CD4-positive, CD25-positive, alpha-beta regulatory T cell (primary cell): ENCODE measurements around the gene SLC4A7. TPM values are rescaled to one million over a fixed set of nuclear protein-coding genes. Genes with fewer than 3 reads are reported as not detected.
"Not testable (repeated sequence)": the region's sequence is repeated elsewhere in the genome, so short reads cannot be mapped to it uniquely, and the experiment has no call there.

ENCODE experiments used
- ATAC-seq, 2 donors: fragments of 150-1000 bp; cut with Tn5 transposase; one replicate each; pipeline ENCODE4 v1.10.0; 2021; ENCODE audit warnings: low read depth in 2 of 2, moderate number of reproducible peaks in 2 of 2, moderate library complexity in 1 of 2
- DNase-seq, 3 donors: peaks; one replicate each; pipeline versions ENCODE4 v3.0.0 to v3.0.0-alpha.2; 2012 to 2022; ENCODE audit warnings: mixed read lengths in 1 of 3
- H3K27ac ChIP-seq: one replicate; pipeline ENCODE4 v1.7.0; 2013; ENCODE audit warnings: mild to moderate bottlenecking, low read length; ENCODE audit not compliant: insufficient read depth, poor library complexity, severe bottlenecking
- H3K27me3 ChIP-seq: one replicate; pipeline ENCODE4 v1.7.0; 2013; ENCODE audit warnings: low read length; ENCODE audit not compliant: control insufficient read depth, insufficient read depth
- H3K36me3 ChIP-seq: one replicate; pipeline ENCODE4 v1.7.0; 2013; ENCODE audit warnings: mild to moderate bottlenecking, low read length, moderate library complexity; ENCODE audit not compliant: control insufficient read depth, insufficient read depth
- H3K4me1 ChIP-seq: 2 replicates; pipeline ENCODE4 v1.7.0; 2013; ENCODE audit warnings: mild to moderate bottlenecking, low read length; ENCODE audit not compliant: insufficient read depth, control insufficient read depth, poor library complexity, severe bottlenecking
- H3K4me3 ChIP-seq: one replicate; pipeline ENCODE4 v1.7.0; 2013; ENCODE audit warnings: low read depth, mild to moderate bottlenecking, low read length, moderate library complexity
- H3K9me3 ChIP-seq, 2 experiments: 1 replicate in 1 of 2; 2 replicates in 1 of 2; pipeline ENCODE4 v1.7.0; 2013; ENCODE audit warnings: low read length in 2 of 2, mild to moderate bottlenecking in 1 of 2, moderate library complexity in 1 of 2; ENCODE audit not compliant: control insufficient read depth in 2 of 2
- H3K27ac Mint-ChIP-seq, 3 donors: one replicate each; pipeline ENCODE4 v1.8.0; 2020 to 2022; ENCODE audit warnings: mild to moderate bottlenecking in 3 of 3, mixed read lengths in 3 of 3, moderate library complexity in 2 of 3
- H3K27me3 Mint-ChIP-seq: one replicate; pipeline ENCODE4 v1.8.0; 2022; ENCODE audit warnings: mild to moderate bottlenecking, mixed read lengths
- H3K36me3 Mint-ChIP-seq: one replicate; pipeline ENCODE4 v1.8.0; 2020; ENCODE audit warnings: mixed read lengths
- H3K4me1 Mint-ChIP-seq, 4 donors: one replicate each; pipeline ENCODE4 v1.8.0; 2020 to 2022; ENCODE audit warnings: mixed read lengths in 4 of 4, mild to moderate bottlenecking in 1 of 4
- H3K4me3 Mint-ChIP-seq, 4 donors: one replicate each; pipeline ENCODE4 v1.8.0; 2020 to 2022; ENCODE audit warnings: mild to moderate bottlenecking in 4 of 4, mixed read lengths in 4 of 4, moderate library complexity in 3 of 4
- H3K9me3 Mint-ChIP-seq, 7 donors: one replicate each; pipeline ENCODE4 v1.8.0; 2020 to 2022; ENCODE audit warnings: mixed read lengths in 7 of 7, mild to moderate bottlenecking in 3 of 7, moderate library complexity in 2 of 7
- polyA plus RNA-seq, 4 donors: library from polyadenylated mRNA; unstranded; fragments of 300-500 nt; fragmentation: Illumina TruSeq; gene quantifications; one replicate each; pipeline ENCODE4 v1.2.3, GENCODE V29; 2021
- total RNA-seq: library from RNA; stranded (reverse); gene quantifications from one replicate; pipeline ENCODE4 v1.2.3, GENCODE V29; 2022

SLC4A7 gene
- total and polyA plus RNA-seq, 5 donors from 2014 or later = 25.2 to 103 (median 28.7) TPM

- H3K9me3 Mint-ChIP-seq = no peaks in the 10 kb centered on the region
Observed at GRCh38 chr3:27345045-27345444, 139.1 kb downstream of the SLC4A7 start.

GRCh38 chr3:27344192-27344591, 140.0 kb downstream of the SLC4A7 start:
- peaks cover 13% of the 10 kb centered on the region for H3K4me1 ChIP-seq
- H3K27me3 Mint-ChIP-seq = no peaks in the 10 kb centered on the region
- no peak overlapping the region for H3K4me3 ChIP-seq
- no peaks in the 10 kb centered on the region for H3K36me3 Mint-ChIP-seq
- no peak overlapping the region for H3K4me3 Mint-ChIP-seq
- H3K27ac ChIP-seq = no peak overlapping the region
- no peaks in the 10 kb centered on the region for H3K9me3 Mint-ChIP-seq
- peaks cover 12 to 46% (median 17%) of the 10 kb centered on the region in 4 donors for H3K4me1 Mint-ChIP-seq
- ATAC-seq (no peak), DNase-seq (no peak)
- no peaks in the 10 kb centered on the region for H3K27me3 ChIP-seq
- H3K36me3 ChIP-seq = no peaks in the 10 kb centered on the region
- peak overlapping the region in 1 of 3 donors; percentile 9 for H3K27ac Mint-ChIP-seq
- H3K9me3 ChIP-seq = no peaks in the 10 kb centered on the region

More at GRCh38 chr3:27345045-27345444, 139.1 kb downstream of the SLC4A7 start:
- peak overlapping the region in 1 of 3 donors; percentile 67 for H3K27ac Mint-ChIP-seq
- no peaks in the 10 kb centered on the region for H3K27me3 ChIP-seq
- H3K9me3 ChIP-seq = no peaks in the 10 kb centered on the region
- no peaks in the 10 kb centered on the region for H3K36me3 ChIP-seq
- DNase-seq (no peak), ATAC-seq (no peak)
- H3K4me1 Mint-ChIP-seq = peaks cover 12 to 52% (median 26%) of the 10 kb centered on the region in 4 donors
- H3K27me3 Mint-ChIP-seq = no peaks in the 10 kb centered on the region
- no peaks in the 10 kb centered on the region for H3K36me3 Mint-ChIP-seq
- peaks cover 13% of the 10 kb centered on the region for H3K4me1 ChIP-seq
- peak overlapping the region in 1 of 4 donors; percentile 11 for H3K4me3 Mint-ChIP-seq
- H3K4me3 ChIP-seq = no peak overlapping the region
- no peak overlapping the region for H3K27ac ChIP-seq

DNA sequence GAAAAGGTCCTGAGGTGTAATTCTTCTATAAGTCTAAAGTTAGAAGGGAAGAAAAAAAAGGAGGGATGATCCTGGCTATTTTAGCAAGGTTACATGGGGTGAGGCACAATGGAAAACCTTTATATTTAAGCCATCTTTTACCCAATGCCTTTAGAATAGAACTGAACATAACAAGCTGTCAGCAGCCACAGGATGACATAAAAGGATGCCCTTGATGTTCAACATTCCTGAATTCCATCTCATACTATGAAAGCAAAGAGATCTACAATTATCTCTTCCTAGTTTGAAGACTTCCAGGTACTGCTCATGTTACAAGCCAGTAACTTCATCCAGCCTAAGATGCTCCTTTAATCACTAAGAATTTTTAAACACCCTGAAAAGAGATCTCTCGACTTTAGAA, 141.9 kb downstream of the SLC4A7 start:
- H3K36me3 Mint-ChIP-seq = no peaks in the 10 kb centered on the region
- DNase-seq = no peak
- H3K4me3 Mint-ChIP-seq = no peak overlapping the region
- H3K27me3 Mint-ChIP-seq = no peaks in the 10 kb centered on the region
- peaks cover 6 to 35% (median 16%) of the 10 kb centered on the region in 4 donors for H3K4me1 Mint-ChIP-seq
- no peak for ATAC-seq
- H3K27me3 ChIP-seq = no peaks in the 10 kb centered on the region
- H3K27ac Mint-ChIP-seq = peak overlapping the region in 1 of 3 donors; percentile 9
- no peaks in the 10 kb centered on the region for H3K36me3 ChIP-seq
- peaks cover 13% of the 10 kb centered on the region for H3K4me1 ChIP-seq
- H3K9me3 Mint-ChIP-seq = peaks cover 0 to 4% (median 3%) of the 10 kb centered on the region in 7 donors
- H3K4me3 ChIP-seq = no peak overlapping the region
- no peak overlapping the region for H3K27ac ChIP-seq
- no peaks in the 10 kb centered on the region for H3K9me3 ChIP-seq

- Histone ChIP-seq H3K9me3 (no peaks in the 10 kb centered on the region), H3K36me3 (no peaks in the 10 kb centered on the region), H3K27me3 (no peaks in the 10 kb centered on the region), H3K27ac (no peak overlapping the region), H3K4me3 (no peak overlapping the region), H3K4me1 (peaks cover 6% of the 10 kb centered on the region)
- Mint-ChIP-seq H3K9me3 (peaks cover 0 to 7% (median 4%) of the 10 kb centered on the region in 7 donors), H3K4me1 (peaks cover 6 to 25% (median 14%) of the 10 kb centered on the region in 4 donors), H3K27ac (peak overlapping the region in 1 of 3 donors; percentile 56), H3K4me3 (peak overlapping the region in 1 of 4 donors; percentile 42), H3K27me3 (no peaks in the 10 kb centered on the region), H3K36me3 (no peaks in the 10 kb centered on the region)
- DNase-seq (peak in 2 of 3 donors; percentile 38 to 57), ATAC-seq (no peak)
Observed at GRCh38 chr3:27340534-27340933, 143.7 kb downstream of the SLC4A7 start.

DNA sequence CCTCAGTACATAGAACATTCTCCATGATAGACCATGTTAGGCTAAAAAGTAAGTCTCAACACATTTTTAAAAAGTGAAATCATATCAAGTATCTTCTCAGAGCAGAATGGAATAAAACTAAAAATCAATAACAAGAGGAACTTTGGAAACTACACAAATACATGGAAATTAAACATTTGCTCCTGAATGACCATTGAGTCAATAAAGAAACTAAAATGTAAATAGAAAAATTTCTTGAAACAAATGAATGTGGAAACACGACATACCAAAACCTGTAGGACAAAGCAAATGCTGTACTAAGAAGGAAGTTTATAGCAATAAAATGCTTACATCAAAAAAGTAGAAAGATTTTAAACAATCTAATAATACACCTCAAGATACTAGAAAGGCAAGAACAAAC, 148.6 kb downstream of the SLC4A7 start:
- no peaks in the 10 kb centered on the region for H3K27me3 ChIP-seq
- no peaks in the 10 kb centered on the region for H3K4me1 ChIP-seq
- no peak overlapping the region for H3K27ac ChIP-seq
- no peak overlapping the region for H3K27ac Mint-ChIP-seq
- peaks cover 0 to 10% (median 4%) of the 10 kb centered on the region in 7 donors for H3K9me3 Mint-ChIP-seq
- ATAC-seq (no peak), DNase-seq (no peak)
- no peaks in the 10 kb centered on the region for H3K9me3 ChIP-seq
- peaks cover 8% of the 10 kb centered on the region for H3K36me3 Mint-ChIP-seq
- no peaks in the 10 kb centered on the region for H3K36me3 ChIP-seq
- H3K4me3 Mint-ChIP-seq = no peak overlapping the region
- H3K4me1 Mint-ChIP-seq = peaks cover 2 to 7% (median 4%) of the 10 kb centered on the region in 4 donors
- peaks cover 7% of the 10 kb centered on the region for H3K27me3 Mint-ChIP-seq
- no peak overlapping the region for H3K4me3 ChIP-seq

DNA sequence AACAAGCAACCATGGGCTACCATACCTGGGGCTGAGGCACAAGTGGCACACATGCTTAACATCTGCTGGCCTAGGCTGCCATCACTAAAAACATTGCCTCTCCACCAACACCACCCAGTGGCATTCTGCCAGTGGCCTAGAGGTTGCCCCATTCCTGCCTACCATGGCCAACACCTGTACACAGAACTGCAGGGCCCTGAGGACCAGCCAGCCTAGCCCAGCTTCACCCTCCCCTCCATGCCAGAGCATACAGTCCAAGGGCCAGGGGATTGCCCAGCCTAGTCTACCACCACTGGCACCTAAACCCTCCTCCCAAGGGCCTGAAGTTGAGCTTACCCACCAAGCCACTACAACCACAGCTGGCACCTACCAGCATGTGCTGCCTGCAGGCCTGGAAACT, 150.3 kb downstream of the SLC4A7 start:
- Histone ChIP-seq H3K9me3 (no peaks in the 10 kb centered on the region), H3K27ac (no peak overlapping the region), H3K27me3 (no peaks in the 10 kb centered on the region), H3K4me1 (no peaks in the 10 kb centered on the region), H3K4me3 (no peak overlapping the region), H3K36me3 (no peaks in the 10 kb centered on the region)
- ATAC-seq (no peak), DNase-seq (no peak)
- Mint-ChIP-seq H3K27me3 (peaks cover 9% of the 10 kb centered on the region), H3K27ac (peak overlapping the region in 1 of 3 donors; percentile 32), H3K4me1 (no peaks in the 10 kb centered on the region), H3K4me3 (no peak overlapping the region), H3K9me3 (peaks cover 0 to 10% (median 5%) of the 10 kb centered on the region in 7 donors), H3K36me3 (peaks cover 11% of the 10 kb centered on the region)

GRCh38 chr3:27328982-27329762, 155.0 kb downstream of the SLC4A7 start:
- not testable (repeated sequence) for DNase-seq, H3K27ac Mint-ChIP-seq, H3K4me3 Mint-ChIP-seq, ATAC-seq, H3K27ac ChIP-seq, H3K4me1 ChIP-seq, H3K9me3 ChIP-seq, H3K36me3 ChIP-seq, H3K27me3 Mint-ChIP-seq, H3K4me1 Mint-ChIP-seq, H3K4me3 ChIP-seq, H3K27me3 ChIP-seq, H3K9me3 Mint-ChIP-seq
- peaks cover 17% of the 10 kb centered on the region for H3K36me3 Mint-ChIP-seq
